PC-9 (cell line): Measurements from ENCODE around the gene RPTOR. TPM values are rescaled to one million over a fixed set of nuclear protein-coding genes. Genes with fewer than 3 reads are reported as not detected.

ENCODE experiments used
- BruUV-seq: library from RNA; stranded (reverse); fragments of 400-500 nt; replicated peaks from 2 replicates; lab custom pipeline; 2021; lab: Mats Ljungman, UMichigan
- CTCF ChIA-PET: fragments of 300-600 bp; sonication (Branson Sonifier 250); formaldehyde crosslinking; loops from one replicate; lab custom pipeline; 2022; ENCODE audit warnings: antibody characterized with exemption; lab: Charles Lee
- POLR2A ChIA-PET: fragments of 300-600 bp; sonication (Branson Sonifier 250); formaldehyde crosslinking; loops from one replicate; lab custom pipeline; 2022; ENCODE audit warnings: antibody characterized with exemption; ENCODE audit not compliant: unreplicated experiment; lab: Charles Lee
- DNase-seq, 2 experiments: peaks; one replicate each; pipeline versions ENCODE4 v3.0.0 to v3.0.0-alpha.2; 2015 to 2022; ENCODE audit warnings: mixed read lengths in 1 of 2
- H2AFZ ChIP-seq: fragments of 200-600 bp; sonication (generic); 2 replicates; pipeline ENCODE4 v1.8.1; 2017; ENCODE audit warnings: antibody characterized with exemption
- H3F3A ChIP-seq: fragments of 200-600 bp; sonication (generic); 2 replicates; pipeline ENCODE4 v1.8.1; 2017; ENCODE audit warnings: antibody characterized with exemption, mild to moderate bottlenecking, low read depth; ENCODE audit not compliant: insufficient read depth
- H3K27ac ChIP-seq: fragments of 200-600 bp; sonication (generic); 2 replicates; pipeline ENCODE4 v1.6.1; 2016; ENCODE audit warnings: mixed run types
- H3K27me3 ChIP-seq: fragments of 200-600 bp; sonication (generic); 2 replicates; pipeline ENCODE4 v1.6.1; 2016; ENCODE audit warnings: low read depth, mixed run types; ENCODE audit not compliant: insufficient read depth
- H3K36me3 ChIP-seq: fragments of 200-600 bp; sonication (generic); 2 replicates; pipeline ENCODE4 v1.6.1; 2016; ENCODE audit warnings: low read depth, mixed run types
- H3K4me1 ChIP-seq: fragments of 200-600 bp; sonication (generic); replicated peaks from 2 replicates; pipeline ENCODE4 v1.6.1; 2016; ENCODE audit warnings: mixed run types; ENCODE audit not compliant: insufficient read depth
- H3K4me2 ChIP-seq: fragments of 200-600 bp; sonication (generic); 2 replicates; pipeline ENCODE4 v1.6.1; 2017; ENCODE audit warnings: mixed run types
- H3K4me3 ChIP-seq: fragments of 200-600 bp; sonication (generic); 2 replicates; pipeline ENCODE4 v1.6.1; 2016; ENCODE audit warnings: mixed run types
- H3K79me2 ChIP-seq: fragments of 200-600 bp; sonication (generic); 2 replicates; pipeline ENCODE4 v1.6.1; 2017; ENCODE audit warnings: low read depth, mixed run types
- H3K9me2 ChIP-seq: fragments of 200-600 bp; sonication (generic); 2 replicates; pipeline ENCODE4 v1.8.1; 2017; ENCODE audit warnings: mild to moderate bottlenecking; ENCODE audit not compliant: insufficient read depth
- H3K9me3 ChIP-seq: fragments of 200-600 bp; sonication (generic); 2 replicates; pipeline ENCODE4 v1.8.1; 2016; ENCODE audit warnings: low read depth; ENCODE audit not compliant: insufficient read depth
- H4K20me1 ChIP-seq: fragments of 200-600 bp; sonication (generic); 2 replicates; pipeline ENCODE4 v1.8.1; 2017; ENCODE audit not compliant: insufficient read depth
- CTCF ChIP-seq: fragments of 200-600 bp; sonication (generic); conservative IDR thresholded peaks from 2 replicates; pipeline ENCODE4 v1.6.1; 2017; ENCODE audit warnings: mixed run types, antibody characterized with exemption, mild to moderate bottlenecking, moderate library complexity
- EZH2 ChIP-seq: fragments of 200-600 bp; sonication (generic); IDR thresholded peaks from 2 replicates; pipeline ENCODE4 v1.8.0; 2017; ENCODE audit warnings: antibody characterized with exemption, low read depth
- intact Hi-C: fragments of 100-400 bp; cut with micrococcal nuclease; formaldehyde crosslinking; loops from one replicate; pipeline ENCODE4 v1.10.0; 2022; ENCODE audit not compliant: unreplicated experiment
- total RNA-seq: library from RNA; stranded (reverse); gene quantifications from 2 replicates; pipeline ENCODE4 v1.2.3, GENCODE V29; 2021

RPTOR gene
- total RNA-seq, 1 experiment from 2014 or later: 50.8 TPM

- CTCF ChIA-PET: interaction anchor here (0.5 kb wide), 1 partner anchor 295 kb away, joined by 3 read pairs; no protein-coding TSS in a partner anchor
- Histone ChIP-seq H3K4me3 (no peak overlapping the region), H3K4me2 (no peak overlapping the region), H3K36me3 (no peaks in the 10 kb centered on the region), H3K9me3 (no peaks in the 10 kb centered on the region), H2AFZ (no peak overlapping the region), H3K4me1 (no peaks in the 10 kb centered on the region), H3K9me2 (no peaks in the 10 kb centered on the region), H3K27ac (no peak overlapping the region), H4K20me1 (no peaks in the 10 kb centered on the region; the same call in 1 of the 2 replicates), H3K79me2 (no peaks in the 10 kb centered on the region), H3F3A (no peaks in the 10 kb centered on the region), H3K27me3 (no peaks in the 10 kb centered on the region)
- POLR2A ChIA-PET: no interaction called here
- DNase-seq: no peak
- intact Hi-C loops: no loop called here
- no TSS peak for BruUV-seq
- no peak for TF ChIP-seq CTCF
- TF ChIP-seq EZH2: no peak
These were observed 193.6 kb downstream of the RPTOR start for GRCh38 chr17:80738020-80738808.

- no peak for DNase-seq
- no peak overlapping the region for H2AFZ ChIP-seq
- H3K4me3 ChIP-seq: no peak overlapping the region
- intact Hi-C loops: no loop called here
- H3K27me3 ChIP-seq: no peaks in the 10 kb centered on the region
- H4K20me1 ChIP-seq: no peaks in the 10 kb centered on the region; the same call in 1 of the 2 replicates
- no peak for TF ChIP-seq EZH2
- TF ChIP-seq CTCF: no peak
- H3K9me3 ChIP-seq: no peaks in the 10 kb centered on the region
- ChIA-PET CTCF (no interaction called here), POLR2A (no interaction called here)
- no peak overlapping the region for H3K27ac ChIP-seq
- H3F3A ChIP-seq: no peaks in the 10 kb centered on the region
- no peak overlapping the region for H3K4me2 ChIP-seq
- H3K9me2 ChIP-seq: no peaks in the 10 kb centered on the region
- no peaks in the 10 kb centered on the region for H3K36me3 ChIP-seq
- H3K4me1 ChIP-seq: no peaks in the 10 kb centered on the region
- no TSS peak for BruUV-seq
- H3K79me2 ChIP-seq: no peaks in the 10 kb centered on the region
These were observed 194.5 kb downstream of the RPTOR start for GRCh38 chr17:80738987-80739730.

- POLR2A ChIA-PET: no interaction called here
- Histone ChIP-seq H3K4me2 (no peak overlapping the region), H2AFZ (no peak overlapping the region), H3K27me3 (no peaks in the 10 kb centered on the region), H3K4me1 (no peaks in the 10 kb centered on the region), H3K27ac (no peak overlapping the region), H4K20me1 (no peaks in the 10 kb centered on the region; the same call in 1 of the 2 replicates), H3K79me2 (no peaks in the 10 kb centered on the region), H3K4me3 (no peak overlapping the region), H3K9me2 (no peaks in the 10 kb centered on the region), H3K36me3 (no peaks in the 10 kb centered on the region), H3K9me3 (no peaks in the 10 kb centered on the region), H3F3A (no peaks in the 10 kb centered on the region)
- BruUV-seq: no TSS peak
- TF ChIP-seq CTCF (no peak), EZH2 (no peak)
- CTCF ChIA-PET: no interaction called here
- intact Hi-C loops: no loop called here
- DNase-seq: no peak
These were observed 195.5 kb downstream of the RPTOR start for GRCh38 chr17:80740141-80740540.
